Measurements from ENCODE around the gene OSBPL8.
"Not testable (repeated sequence)": the region's sequence is repeated elsewhere in the genome, so short reads cannot be mapped to it uniquely, and the experiment has no call there.

OSBPL8 gene

DNA sequence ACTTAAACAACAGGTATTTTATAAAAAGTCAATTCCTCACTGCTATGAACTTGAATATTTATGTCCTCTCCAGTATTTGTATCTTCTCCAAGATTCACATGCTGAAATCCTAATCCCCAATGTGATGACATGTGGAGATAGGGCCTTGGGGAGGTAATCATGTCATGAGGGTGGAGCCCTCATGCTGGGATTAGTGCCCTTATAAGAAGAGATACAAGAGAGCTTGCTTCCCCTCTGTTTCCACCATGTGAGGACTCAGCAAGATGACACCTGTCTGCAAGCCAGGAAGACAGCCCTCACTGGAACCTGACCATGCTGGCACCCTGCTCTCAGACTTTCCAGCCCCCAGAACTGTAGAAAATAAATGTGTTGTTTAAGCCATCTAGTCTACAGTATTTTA, 36.2 kb downstream of the OSBPL8 start:
- no peak overlapping the region for H3K4me3 ChIP-seq (ENCODE audit: low read depth, low read length)
- TF ChIP-seq, protein P1, sequence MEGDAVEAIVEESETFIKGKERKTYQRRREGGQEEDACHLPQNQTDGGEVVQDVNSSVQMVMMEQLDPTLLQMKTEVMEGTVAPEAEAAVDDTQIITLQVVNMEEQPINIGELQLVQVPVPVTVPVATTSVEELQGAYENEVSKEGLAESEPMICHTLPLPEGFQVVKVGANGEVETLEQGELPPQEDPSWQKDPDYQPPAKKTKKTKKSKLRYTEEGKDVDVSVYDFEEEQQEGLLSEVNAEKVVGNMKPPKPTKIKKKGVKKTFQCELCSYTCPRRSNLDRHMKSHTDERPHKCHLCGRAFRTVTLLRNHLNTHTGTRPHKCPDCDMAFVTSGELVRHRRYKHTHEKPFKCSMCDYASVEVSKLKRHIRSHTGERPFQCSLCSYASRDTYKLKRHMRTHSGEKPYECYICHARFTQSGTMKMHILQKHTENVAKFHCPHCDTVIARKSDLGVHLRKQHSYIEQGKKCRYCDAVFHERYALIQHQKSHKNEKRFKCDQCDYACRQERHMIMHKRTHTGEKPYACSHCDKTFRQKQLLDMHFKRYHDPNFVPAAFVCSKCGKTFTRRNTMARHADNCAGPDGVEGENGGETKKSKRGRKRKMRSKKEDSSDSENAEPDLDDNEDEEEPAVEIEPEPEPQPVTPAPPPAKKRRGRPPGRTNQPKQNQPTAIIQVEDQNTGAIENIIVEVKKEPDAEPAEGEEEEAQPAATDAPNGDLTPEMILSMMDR (IDR thresholded peaks at IDR 0.05; ENCODE audit: low read depth, low read length, missing control alignments) = no peak
- in situ Hi-C loops (cut with HindIII; ENCODE audit: low pct_ligation_motif_present, low sequenced_read_pairs) = no loop called here
- no peak overlapping the region for H3K27ac ChIP-seq
- no peaks in the 10 kb centered on the region for H3K36me3 ChIP-seq (replicated peaks)
- H3K27me3 ChIP-seq (replicated peaks) = no peaks in the 10 kb centered on the region
- no peak for DNase-seq

DNA sequence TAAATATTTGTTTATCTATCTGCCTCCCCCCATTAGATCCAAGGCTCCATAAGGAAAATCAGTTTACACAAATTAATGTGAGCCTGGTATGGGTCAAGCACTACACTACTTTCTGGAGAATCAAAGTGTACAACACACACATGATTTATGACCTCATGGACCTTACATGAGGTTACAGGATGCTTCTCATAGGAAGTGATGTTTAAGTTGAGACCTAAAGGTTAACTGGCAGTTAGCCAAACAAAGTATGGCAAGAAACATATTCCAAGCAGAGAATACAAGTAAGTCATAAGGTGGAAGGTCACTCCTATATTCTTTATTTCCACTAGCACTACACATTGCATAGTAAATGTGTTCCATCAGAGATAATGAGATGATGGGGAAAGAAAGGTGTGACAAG, 39.2 kb downstream of the OSBPL8 start:
- TF ChIP-seq, protein P1 (IDR thresholded peaks at IDR 0.05; ENCODE audit: low read depth, low read length, missing control alignments) = no peak
- Histone ChIP-seq H3K27me3 (replicated peaks) (no peaks in the 10 kb centered on the region), H3K4me3 (ENCODE audit: low read depth, low read length) (no peak overlapping the region), H3K27ac (peak overlapping the region; percentile 62), H3K36me3 (replicated peaks) (no peaks in the 10 kb centered on the region)
- in situ Hi-C loops (cut with HindIII; ENCODE audit: low pct_ligation_motif_present, low sequenced_read_pairs) = no loop called here
- no peak for DNase-seq

DNA sequence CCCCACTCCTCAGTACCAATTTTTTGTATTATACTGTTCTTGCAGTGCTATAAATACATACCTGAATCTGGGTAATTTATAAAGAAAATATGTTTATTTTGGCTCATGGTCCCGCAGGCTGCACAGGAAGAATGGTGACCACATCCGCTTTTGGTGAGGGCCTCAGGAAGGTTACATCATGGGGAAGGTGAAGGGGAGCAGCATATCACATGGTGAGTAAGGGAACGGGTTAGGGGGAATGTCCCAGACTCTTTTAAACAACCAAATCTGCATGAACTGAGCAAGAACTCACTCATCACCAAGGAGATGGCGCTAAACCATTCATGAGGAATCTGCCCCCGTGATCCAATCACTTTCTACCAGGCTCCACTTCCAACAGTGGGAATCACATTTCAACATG, 40.0 kb downstream of the OSBPL8 start:
- in situ Hi-C loops (cut with HindIII; ENCODE audit: low pct_ligation_motif_present, low sequenced_read_pairs) = no loop called here

DNA sequence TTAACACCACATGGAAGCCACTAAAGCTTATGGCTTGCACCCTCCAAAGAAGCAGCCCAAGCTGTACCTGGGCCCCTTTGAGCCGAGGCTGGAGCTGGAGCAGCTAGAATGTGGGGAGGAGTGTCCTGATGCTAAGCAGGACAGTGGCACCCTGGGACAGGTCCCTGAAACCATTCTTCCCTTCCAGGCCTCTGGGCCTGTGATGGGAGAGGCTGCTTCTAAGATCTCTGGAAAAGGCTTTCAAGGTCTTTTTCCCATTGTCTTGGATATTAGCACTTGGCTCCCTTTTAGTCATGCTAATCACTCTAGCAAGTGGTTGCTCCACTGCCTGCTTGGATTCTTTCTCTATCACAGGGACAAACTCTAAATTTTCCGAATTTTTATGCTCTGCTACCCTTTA, 40.9 kb downstream of the OSBPL8 start:
- in situ Hi-C loops (cut with HindIII; ENCODE audit: low pct_ligation_motif_present, low sequenced_read_pairs) = no loop called here
- no peaks in the 10 kb centered on the region for H3K27me3 ChIP-seq (replicated peaks)
- H3K4me3 ChIP-seq (ENCODE audit: low read depth, low read length) = no peak overlapping the region
- H3K27ac ChIP-seq = no peak overlapping the region
- TF ChIP-seq, protein P1 (IDR thresholded peaks at IDR 0.05; ENCODE audit: low read depth, low read length, missing control alignments) = no peak
- no peaks in the 10 kb centered on the region for H3K36me3 ChIP-seq (replicated peaks)
- DNase-seq = no peak

More for the DNA sequence above, 40.0 kb downstream of the OSBPL8 start:
- Histone ChIP-seq H3K27me3 (replicated peaks) (no peaks in the 10 kb centered on the region), H3K27ac (peak overlapping the region; percentile 62), H3K4me3 (ENCODE audit: low read depth, low read length) (no peak overlapping the region), H3K36me3 (replicated peaks) (no peaks in the 10 kb centered on the region)
- TF ChIP-seq, protein P1 (IDR thresholded peaks at IDR 0.05; ENCODE audit: low read depth, low read length, missing control alignments) = no peak
- DNase-seq = peak; percentile 87

DNA sequence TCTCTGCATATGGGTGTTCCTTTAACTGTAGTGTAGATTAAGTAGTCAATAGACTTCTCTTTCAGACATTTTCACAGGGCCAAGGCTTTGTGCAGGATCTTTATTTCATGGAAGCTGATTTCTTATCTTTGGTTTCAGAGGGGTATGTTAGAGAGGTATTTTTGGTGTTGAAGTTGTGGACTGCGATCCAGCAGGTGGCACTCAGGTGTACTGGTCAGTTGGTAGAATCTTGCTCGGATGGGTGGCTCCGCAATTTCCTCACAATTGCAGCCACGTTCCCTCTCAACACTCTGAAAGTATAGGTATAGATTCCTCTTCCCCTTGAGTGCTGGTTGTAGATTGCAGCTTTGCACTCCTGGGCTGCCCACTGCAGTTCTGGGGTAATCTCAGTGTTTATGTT, 44.3 kb downstream of the OSBPL8 start:
- Histone ChIP-seq H3K27me3 (replicated peaks) (no peaks in the 10 kb centered on the region), H3K27ac (no peak overlapping the region), H3K4me3 (ENCODE audit: low read depth, low read length) (no peak overlapping the region), H3K36me3 (replicated peaks) (no peaks in the 10 kb centered on the region)
- DNase-seq = no peak
- in situ Hi-C loops (cut with HindIII; ENCODE audit: low pct_ligation_motif_present, low sequenced_read_pairs) = no loop called here
- TF ChIP-seq, protein P1 (IDR thresholded peaks at IDR 0.05; ENCODE audit: low read depth, low read length, missing control alignments) = no peak

DNA sequence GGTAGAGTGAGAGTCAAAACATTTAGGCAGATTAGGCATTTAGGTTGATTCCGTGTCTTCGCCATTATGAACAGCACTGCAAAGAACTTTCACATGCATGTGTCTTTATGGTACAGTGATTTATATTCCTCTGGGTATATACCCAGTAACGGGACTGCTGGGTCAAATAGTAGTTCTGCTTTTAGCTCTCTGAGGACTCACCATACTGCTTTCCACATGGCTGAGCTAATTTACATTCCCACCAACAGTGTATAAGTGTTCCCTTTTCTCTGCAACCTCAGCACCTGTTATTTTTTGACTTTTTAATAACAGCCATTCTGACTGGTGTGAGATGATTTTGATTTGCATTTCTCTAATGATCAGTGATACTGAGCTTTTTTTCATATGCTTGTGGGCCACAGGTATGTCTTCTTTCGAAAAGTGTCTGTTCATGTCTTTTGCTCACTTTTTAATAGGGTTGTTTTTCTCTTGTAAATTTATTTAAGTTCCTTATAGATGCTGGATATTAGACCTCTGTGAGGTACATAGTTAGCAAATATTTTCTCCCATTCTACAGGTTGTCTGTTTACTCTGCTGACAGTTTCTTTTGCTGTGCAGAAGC, 48.4 kb downstream of the OSBPL8 start:
- DNase-seq; H3K4me3 ChIP-seq (ENCODE audit: low read depth, low read length); H3K27me3 ChIP-seq (replicated peaks); in situ Hi-C loops (cut with HindIII; ENCODE audit: low pct_ligation_motif_present, low sequenced_read_pairs); H3K36me3 ChIP-seq (replicated peaks); H3K27ac ChIP-seq: not testable (repeated sequence)

Measured in brain microvascular endothelial cell (primary cell).